ENCODE results near the gene ENOX1.

DNA sequence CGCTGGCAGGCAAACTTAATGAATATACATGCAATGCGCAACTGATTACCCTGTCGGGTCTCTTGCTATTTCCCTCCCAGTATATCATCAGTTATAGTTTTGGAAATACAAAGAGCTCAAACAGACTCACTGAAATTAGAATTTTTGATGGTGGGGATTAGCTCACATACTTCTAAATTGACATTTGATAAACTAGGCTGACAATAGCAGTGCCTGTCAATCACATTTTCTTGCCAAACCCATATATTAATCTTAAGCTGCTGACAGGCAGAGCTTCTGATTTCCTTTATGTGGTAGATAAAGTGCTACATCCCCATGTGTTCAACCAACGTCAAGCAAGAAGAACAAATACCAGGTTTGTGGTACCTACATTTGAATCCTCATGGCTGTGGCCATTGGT is 521.7 kb downstream of the ENOX1 start:
- TF ChIP-seq, protein P1, sequence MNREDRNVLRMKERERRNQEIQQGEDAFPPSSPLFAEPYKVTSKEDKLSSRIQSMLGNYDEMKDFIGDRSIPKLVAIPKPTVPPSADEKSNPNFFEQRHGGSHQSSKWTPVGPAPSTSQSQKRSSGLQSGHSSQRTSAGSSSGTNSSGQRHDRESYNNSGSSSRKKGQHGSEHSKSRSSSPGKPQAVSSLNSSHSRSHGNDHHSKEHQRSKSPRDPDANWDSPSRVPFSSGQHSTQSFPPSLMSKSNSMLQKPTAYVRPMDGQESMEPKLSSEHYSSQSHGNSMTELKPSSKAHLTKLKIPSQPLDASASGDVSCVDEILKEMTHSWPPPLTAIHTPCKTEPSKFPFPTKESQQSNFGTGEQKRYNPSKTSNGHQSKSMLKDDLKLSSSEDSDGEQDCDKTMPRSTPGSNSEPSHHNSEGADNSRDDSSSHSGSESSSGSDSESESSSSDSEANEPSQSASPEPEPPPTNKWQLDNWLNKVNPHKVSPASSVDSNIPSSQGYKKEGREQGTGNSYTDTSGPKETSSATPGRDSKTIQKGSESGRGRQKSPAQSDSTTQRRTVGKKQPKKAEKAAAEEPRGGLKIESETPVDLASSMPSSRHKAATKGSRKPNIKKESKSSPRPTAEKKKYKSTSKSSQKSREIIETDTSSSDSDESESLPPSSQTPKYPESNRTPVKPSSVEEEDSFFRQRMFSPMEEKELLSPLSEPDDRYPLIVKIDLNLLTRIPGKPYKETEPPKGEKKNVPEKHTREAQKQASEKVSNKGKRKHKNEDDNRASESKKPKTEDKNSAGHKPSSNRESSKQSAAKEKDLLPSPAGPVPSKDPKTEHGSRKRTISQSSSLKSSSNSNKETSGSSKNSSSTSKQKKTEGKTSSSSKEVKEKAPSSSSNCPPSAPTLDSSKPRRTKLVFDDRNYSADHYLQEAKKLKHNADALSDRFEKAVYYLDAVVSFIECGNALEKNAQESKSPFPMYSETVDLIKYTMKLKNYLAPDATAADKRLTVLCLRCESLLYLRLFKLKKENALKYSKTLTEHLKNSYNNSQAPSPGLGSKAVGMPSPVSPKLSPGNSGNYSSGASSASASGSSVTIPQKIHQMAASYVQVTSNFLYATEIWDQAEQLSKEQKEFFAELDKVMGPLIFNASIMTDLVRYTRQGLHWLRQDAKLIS (CRISPR knock-in tag; IDR thresholded peaks at IDR 0.05): no peak
- TF ChIP-seq KDM1A (CRISPR knock-in tag; IDR thresholded peaks at IDR 0.05) (no peak), KLF16 (CRISPR knock-in tag; IDR thresholded peaks at IDR 0.05) (no peak), CENPX (CRISPR knock-in tag; IDR thresholded peaks at IDR 0.05) (no peak), ZNF3 (CRISPR knock-in tag; IDR thresholded peaks at IDR 0.05) (no peak), NRL (CRISPR knock-in tag; IDR thresholded peaks at IDR 0.05; ENCODE audit: borderline replicate concordance) (no peak), EZH2 (conservative IDR thresholded peaks at IDR 0.05; ENCODE audit: low read depth, low read length) (no peak)
- TF ChIP-seq, protein P2, sequence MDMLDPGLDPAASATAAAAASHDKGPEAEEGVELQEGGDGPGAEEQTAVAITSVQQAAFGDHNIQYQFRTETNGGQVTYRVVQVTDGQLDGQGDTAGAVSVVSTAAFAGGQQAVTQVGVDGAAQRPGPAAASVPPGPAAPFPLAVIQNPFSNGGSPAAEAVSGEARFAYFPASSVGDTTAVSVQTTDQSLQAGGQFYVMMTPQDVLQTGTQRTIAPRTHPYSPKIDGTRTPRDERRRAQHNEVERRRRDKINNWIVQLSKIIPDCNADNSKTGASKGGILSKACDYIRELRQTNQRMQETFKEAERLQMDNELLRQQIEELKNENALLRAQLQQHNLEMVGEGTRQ (IDR thresholded peaks at IDR 0.05; ENCODE audit: low read depth, low read length): no peak
- TF ChIP-seq, protein P2 (CRISPR knock-in tag; IDR thresholded peaks at IDR 0.05; ENCODE audit: borderline replicate concordance): no peak
- TF ChIP-seq, protein P3, sequence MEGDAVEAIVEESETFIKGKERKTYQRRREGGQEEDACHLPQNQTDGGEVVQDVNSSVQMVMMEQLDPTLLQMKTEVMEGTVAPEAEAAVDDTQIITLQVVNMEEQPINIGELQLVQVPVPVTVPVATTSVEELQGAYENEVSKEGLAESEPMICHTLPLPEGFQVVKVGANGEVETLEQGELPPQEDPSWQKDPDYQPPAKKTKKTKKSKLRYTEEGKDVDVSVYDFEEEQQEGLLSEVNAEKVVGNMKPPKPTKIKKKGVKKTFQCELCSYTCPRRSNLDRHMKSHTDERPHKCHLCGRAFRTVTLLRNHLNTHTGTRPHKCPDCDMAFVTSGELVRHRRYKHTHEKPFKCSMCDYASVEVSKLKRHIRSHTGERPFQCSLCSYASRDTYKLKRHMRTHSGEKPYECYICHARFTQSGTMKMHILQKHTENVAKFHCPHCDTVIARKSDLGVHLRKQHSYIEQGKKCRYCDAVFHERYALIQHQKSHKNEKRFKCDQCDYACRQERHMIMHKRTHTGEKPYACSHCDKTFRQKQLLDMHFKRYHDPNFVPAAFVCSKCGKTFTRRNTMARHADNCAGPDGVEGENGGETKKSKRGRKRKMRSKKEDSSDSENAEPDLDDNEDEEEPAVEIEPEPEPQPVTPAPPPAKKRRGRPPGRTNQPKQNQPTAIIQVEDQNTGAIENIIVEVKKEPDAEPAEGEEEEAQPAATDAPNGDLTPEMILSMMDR (CRISPR knock-in tag; IDR thresholded peaks at IDR 0.05): no peak

Measured in HepG2 (cell line).